ENCODE measurements around the gene ELAVL1. TPM values are rescaled to one million over a fixed set of nuclear protein-coding genes. Genes with fewer than 3 reads are reported as not detected.

The ELAVL1 gene
- polyA plus RNA-seq, 1 donor from 2014 or later, result 19.1 TPM

DNA sequence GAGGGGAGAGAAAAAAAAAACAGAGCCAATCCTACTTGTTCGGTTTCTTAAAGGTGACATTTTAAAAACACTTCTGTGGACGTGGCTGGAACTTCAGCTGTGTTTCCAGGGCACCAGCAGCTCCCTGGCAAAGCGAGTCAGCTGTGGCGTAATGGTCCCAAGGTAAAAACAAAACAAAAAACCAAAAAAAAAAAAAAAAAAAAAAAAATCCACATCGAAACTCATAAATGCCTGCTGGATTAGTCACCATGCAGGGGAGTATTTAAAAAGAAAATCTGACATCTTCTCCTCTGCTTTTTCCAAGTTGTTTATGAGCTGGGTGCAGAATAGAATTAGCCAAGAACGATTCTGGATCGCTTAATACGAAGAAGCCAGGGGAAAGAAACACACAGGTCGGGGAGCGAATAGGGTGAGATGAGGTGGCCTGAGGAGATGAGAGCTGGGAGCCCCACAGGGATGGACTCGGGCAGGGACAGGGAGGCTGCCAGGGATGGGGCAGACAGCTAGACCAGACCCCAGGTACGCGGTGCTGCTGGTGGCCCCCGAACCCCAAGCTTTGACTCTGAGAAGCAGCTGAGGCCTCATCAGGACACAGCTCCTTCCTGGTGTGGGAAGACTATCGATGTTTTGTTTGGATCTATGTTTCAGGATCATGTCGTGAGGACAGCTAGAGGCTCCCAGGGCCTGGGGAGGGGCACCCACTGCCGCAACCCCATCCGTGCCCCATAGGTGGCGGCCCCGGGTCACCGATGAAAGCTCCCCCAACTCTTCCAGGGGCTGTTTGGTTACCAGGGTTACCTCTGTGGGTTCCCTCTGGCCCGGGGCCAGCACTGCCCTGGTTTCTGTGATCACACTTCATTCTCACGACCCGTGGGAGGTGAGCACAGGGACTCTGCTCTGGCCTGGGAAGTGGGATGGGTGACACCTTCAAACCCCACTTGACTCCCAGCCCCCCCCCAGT lies 76.4 kb downstream of the ELAVL1 start:
- Histone ChIP-seq H2AFZ (ENCODE audit: low read depth, low read length) (no peak overlapping the region), H3K27me3 (ENCODE audit: insufficient read depth, low read depth, low read length) (no peaks in the 10 kb centered on the region), H3K9me3 (ENCODE audit: low read length) (no peaks in the 10 kb centered on the region), H4K20me1 (ENCODE audit: insufficient read depth) (peaks cover 4% of the 10 kb centered on the region), H3K9ac (ENCODE audit: low read length) (no peak overlapping the region), H3K9me2 (ENCODE audit: insufficient read depth, low read length) (no peaks in the 10 kb centered on the region), H3K4me2 (ENCODE audit: low read length) (no peak overlapping the region), H3K4me3 (ENCODE audit: low read length) (no peak overlapping the region), H3K79me2 (replicated peaks; ENCODE audit: insufficient read depth, low read length) (peaks cover 10% of the 10 kb centered on the region), H3F3A (ENCODE audit: insufficient read depth, low read length, poor library complexity, severe bottlenecking) (no peaks in the 10 kb centered on the region), H3K36me3 (ENCODE audit: insufficient read depth, low read length) (no peaks in the 10 kb centered on the region), H3K27ac (ENCODE audit: low read length) (no peak overlapping the region)
- TF ChIP-seq RAD21 (conservative IDR thresholded peaks at IDR 0.05) (no peak), TAF1 (IDR thresholded peaks at IDR 0.05; ENCODE audit: low read depth) (no peak)
- TF ChIP-seq, protein P1, sequence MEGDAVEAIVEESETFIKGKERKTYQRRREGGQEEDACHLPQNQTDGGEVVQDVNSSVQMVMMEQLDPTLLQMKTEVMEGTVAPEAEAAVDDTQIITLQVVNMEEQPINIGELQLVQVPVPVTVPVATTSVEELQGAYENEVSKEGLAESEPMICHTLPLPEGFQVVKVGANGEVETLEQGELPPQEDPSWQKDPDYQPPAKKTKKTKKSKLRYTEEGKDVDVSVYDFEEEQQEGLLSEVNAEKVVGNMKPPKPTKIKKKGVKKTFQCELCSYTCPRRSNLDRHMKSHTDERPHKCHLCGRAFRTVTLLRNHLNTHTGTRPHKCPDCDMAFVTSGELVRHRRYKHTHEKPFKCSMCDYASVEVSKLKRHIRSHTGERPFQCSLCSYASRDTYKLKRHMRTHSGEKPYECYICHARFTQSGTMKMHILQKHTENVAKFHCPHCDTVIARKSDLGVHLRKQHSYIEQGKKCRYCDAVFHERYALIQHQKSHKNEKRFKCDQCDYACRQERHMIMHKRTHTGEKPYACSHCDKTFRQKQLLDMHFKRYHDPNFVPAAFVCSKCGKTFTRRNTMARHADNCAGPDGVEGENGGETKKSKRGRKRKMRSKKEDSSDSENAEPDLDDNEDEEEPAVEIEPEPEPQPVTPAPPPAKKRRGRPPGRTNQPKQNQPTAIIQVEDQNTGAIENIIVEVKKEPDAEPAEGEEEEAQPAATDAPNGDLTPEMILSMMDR (IDR thresholded peaks at IDR 0.05; ENCODE audit: poor library complexity, severe bottlenecking), result peak; percentile 37

DNA sequence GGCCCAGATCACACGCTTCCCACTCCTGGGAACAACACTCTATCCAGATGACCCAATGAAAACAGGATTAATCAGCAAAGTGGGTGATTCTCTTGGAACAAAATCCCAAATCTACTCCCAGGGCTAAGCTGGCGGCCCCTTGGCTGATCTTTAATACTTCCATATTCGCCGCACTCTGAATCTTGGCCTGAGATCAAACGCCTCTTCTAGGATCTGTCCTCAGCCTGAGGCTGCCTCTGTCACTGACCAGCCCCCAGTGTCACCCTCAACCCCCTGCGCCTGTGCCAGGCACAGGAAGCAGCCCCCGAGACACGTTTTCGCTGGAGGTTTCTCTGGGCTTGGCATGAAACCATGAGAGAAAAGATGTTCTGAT lies 77.1 kb downstream of the ELAVL1 start:
- Histone ChIP-seq H3K9ac (ENCODE audit: low read length) (no peak overlapping the region), H3K36me3 (ENCODE audit: insufficient read depth, low read length) (no peaks in the 10 kb centered on the region), H3K9me3 (ENCODE audit: low read length) (no peaks in the 10 kb centered on the region), H3K4me2 (ENCODE audit: low read length) (no peak overlapping the region), H3K79me2 (replicated peaks; ENCODE audit: insufficient read depth, low read length) (peaks cover 14% of the 10 kb centered on the region), H3F3A (ENCODE audit: insufficient read depth, low read length, poor library complexity, severe bottlenecking) (no peaks in the 10 kb centered on the region), H4K20me1 (ENCODE audit: insufficient read depth) (peaks cover 8% of the 10 kb centered on the region), H3K27me3 (ENCODE audit: insufficient read depth, low read depth, low read length) (no peaks in the 10 kb centered on the region), H3K27ac (ENCODE audit: low read length) (no peak overlapping the region), H2AFZ (ENCODE audit: low read depth, low read length) (no peak overlapping the region), H3K4me3 (ENCODE audit: low read length) (no peak overlapping the region), H3K9me2 (ENCODE audit: insufficient read depth, low read length) (no peaks in the 10 kb centered on the region)
- no peak for TF ChIP-seq RAD21 (conservative IDR thresholded peaks at IDR 0.05)
- no peak for TF ChIP-seq EP300 (conservative IDR thresholded peaks at IDR 0.05; ENCODE audit: poor library complexity, severe bottlenecking)
- TF ChIP-seq, protein P2, sequence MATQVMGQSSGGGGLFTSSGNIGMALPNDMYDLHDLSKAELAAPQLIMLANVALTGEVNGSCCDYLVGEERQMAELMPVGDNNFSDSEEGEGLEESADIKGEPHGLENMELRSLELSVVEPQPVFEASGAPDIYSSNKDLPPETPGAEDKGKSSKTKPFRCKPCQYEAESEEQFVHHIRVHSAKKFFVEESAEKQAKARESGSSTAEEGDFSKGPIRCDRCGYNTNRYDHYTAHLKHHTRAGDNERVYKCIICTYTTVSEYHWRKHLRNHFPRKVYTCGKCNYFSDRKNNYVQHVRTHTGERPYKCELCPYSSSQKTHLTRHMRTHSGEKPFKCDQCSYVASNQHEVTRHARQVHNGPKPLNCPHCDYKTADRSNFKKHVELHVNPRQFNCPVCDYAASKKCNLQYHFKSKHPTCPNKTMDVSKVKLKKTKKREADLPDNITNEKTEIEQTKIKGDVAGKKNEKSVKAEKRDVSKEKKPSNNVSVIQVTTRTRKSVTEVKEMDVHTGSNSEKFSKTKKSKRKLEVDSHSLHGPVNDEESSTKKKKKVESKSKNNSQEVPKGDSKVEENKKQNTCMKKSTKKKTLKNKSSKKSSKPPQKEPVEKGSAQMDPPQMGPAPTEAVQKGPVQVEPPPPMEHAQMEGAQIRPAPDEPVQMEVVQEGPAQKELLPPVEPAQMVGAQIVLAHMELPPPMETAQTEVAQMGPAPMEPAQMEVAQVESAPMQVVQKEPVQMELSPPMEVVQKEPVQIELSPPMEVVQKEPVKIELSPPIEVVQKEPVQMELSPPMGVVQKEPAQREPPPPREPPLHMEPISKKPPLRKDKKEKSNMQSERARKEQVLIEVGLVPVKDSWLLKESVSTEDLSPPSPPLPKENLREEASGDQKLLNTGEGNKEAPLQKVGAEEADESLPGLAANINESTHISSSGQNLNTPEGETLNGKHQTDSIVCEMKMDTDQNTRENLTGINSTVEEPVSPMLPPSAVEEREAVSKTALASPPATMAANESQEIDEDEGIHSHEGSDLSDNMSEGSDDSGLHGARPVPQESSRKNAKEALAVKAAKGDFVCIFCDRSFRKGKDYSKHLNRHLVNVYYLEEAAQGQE (IDR thresholded peaks at IDR 0.05; ENCODE audit: borderline replicate concordance), result no peak
- no peak for TF ChIP-seq EZH2 (IDR thresholded peaks at IDR 0.05; ENCODE audit: borderline replicate concordance, insufficient read depth, low read length, poor library complexity, severe bottlenecking)
- no peak for TF ChIP-seq MXI1 (conservative IDR thresholded peaks at IDR 0.05; ENCODE audit: poor library complexity, severe bottlenecking)
- TF ChIP-seq SMC3 (conservative IDR thresholded peaks at IDR 0.05; ENCODE audit: poor library complexity), result no peak
- TF ChIP-seq, protein P1 (IDR thresholded peaks at IDR 0.05; ENCODE audit: poor library complexity, severe bottlenecking), result no peak

Measured in neural cell (in vitro differentiated cells).